ENCODE results near the gene C20orf173.
"Not testable (repeated sequence)": the region's sequence is repeated elsewhere in the genome, so short reads cannot be mapped to it uniquely, and the experiment has no call there.

C20orf173 gene

GRCh38 chr20:35544941-35545340, 15.5 kb upstream of the C20orf173 start:
- DNase-seq, result not testable (repeated sequence)

GRCh38 chr20:35544436-35544835, 15.0 kb upstream of the C20orf173 start:
- no peak for DNase-seq

DNA sequence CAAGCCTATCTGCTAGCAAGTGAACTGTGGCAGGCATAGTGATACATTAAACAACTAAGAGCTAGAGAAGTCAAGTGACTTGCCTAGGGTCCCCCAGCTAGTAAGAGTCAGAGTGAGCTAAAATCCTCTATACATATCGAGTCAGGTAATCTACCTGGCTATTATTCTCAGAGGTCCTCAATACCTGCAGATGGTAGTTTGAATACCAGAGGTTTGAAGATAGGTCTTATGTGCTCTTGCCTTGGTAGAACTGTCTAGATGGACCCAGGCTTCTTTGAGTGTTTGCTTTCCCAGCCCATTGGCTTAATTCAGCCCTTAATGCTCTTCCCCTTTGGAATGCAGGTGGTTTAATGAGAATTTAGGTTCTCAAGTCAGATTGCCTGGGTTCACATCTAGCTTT, 13.5 kb upstream of the C20orf173 start:
- DNase-seq, result no peak

DNA sequence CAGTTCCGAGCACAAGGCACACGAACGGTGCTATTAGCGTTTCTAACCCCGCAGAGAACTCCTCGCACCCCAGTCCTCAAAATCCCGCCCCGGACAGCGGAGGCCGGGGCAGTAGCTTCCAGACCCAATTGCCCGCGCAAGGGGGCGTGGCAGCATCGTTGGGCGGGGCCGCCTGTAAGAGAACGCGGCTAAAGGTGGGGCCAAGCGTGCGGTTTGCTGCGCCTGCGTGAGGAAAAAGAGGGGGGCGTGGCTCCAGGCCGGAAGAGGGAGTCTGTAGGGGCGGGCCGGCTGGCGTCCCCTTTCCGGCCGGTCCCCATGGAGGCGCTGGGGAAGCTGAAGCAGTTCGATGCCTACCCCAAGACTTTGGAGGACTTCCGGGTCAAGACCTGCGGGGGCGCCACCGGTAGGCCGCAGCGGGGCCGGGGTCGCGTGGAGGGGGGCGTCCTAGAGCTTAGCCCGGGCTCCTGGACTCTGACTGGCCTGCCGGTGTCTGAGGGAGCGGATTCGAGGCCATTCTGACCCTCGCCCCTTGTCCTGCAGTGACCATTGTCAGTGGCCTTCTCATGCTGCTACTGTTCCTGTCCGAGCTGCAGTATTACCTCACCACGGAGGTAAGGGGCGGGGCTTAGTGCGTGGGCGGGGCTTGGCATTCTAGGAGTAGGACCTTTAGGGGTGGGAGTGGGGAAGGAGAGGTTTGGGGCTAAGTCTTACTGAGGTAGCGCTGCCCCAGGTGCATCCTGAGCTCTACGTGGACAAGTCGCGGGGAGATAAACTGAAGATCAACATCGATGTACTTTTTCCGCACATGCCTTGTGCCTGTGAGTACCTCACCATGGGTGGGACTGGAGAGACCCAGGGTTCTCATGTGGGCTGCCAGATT, 12.6 kb upstream of the C20orf173 start, which contains the start of gene ERGIC3:
Gene ERGIC3 (plus strand): TSS at position 296 of the 880 bp plus-strand sequence. CDS start 20 bp downstream, at position 316.
- peak; percentile 95 for DNase-seq

DNA sequence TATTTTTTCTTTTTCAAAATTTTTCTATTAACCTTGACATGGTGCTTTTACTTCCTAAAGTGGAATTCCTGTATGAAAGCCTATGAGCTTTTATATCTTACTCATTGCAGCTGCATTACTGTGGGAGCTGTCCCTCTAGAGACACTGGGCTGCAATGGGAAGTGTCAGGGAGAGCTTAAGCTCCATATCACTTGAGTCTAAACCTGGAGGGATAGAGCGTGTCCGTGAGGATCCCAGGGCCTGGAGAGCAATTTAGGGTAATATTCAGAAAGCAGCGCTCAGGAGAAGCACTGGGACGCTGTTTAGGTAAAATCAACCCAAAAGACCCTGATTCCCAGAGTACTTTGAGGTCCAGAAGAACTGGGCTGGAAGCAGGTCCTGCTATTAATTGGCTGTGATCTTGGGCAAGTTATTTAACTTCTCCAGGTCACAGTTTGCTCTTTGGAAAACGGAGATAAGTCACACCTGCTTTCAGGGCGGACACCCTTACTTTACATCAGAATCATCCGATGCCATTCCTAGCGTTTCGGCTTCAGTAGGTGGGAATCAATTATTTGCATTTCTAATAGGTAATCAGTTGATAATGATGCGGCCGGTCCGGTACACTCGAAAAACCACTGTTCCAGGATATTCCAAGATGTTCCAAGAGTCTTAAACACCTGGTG, 11.8 kb upstream of the C20orf173 start:
- DNase-seq, result no peak

GRCh38 chr20:35539756-35540212, 10.3 kb upstream of the C20orf173 start:
- no peak for DNase-seq

DNA sequence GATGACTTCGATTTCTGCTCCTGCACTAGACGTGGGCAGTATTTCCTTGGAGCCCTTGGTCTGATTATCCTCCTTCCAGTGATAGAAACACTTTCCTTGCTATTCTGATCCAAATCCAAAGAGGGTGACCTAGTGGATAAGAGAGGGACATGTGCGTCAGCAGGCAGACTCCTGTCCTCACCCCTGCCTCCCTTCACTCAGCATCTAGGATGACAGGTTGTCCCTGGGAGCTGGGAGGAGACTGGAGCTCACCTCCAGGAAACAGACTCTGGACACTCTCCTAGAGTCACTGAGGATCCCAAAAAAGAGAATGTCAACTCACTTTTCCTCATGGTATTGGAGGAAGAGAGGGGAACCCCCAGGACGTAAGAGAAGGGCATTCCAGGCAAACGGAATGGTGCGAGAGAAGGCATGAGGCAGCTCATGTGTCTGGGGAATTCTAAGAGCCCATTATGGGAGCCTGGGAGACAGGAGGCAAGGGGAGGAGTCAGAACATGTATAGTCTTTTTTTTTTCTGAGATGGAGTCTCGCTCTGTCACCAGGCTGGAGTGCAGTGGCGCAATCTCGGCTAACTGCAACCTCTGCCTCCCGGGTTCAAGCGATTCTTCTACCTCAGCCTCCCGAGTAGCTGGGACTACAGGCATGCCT, 2.2 kb downstream of the C20orf173 start:
- DNase-seq, result no peak

GRCh38 chr20:35525639-35526038, 3.8 kb downstream of the C20orf173 start:
- no peak for DNase-seq

GRCh38 chr20:35523298-35523888, 6.1 kb downstream of the C20orf173 start:
- DNase-seq, result no peak

DNA sequence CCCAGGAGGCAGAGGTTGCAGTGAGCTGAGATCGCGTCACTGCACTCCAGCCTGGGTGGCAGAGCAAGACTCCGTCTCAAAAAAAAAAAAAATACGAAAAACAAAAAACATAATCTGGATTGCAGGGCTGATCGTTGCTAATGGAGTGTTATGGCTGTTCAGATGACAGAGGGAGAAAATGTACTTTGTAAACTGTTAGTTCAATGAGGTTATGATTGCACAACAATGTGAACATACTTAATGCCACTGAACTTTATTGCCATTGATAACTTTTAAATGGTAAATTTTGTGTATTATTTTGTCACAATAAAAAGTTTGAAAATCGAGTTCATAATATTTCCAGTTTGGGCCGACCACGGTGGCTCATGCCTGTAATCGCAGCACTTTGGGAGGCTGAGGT, 10.5 kb downstream of the C20orf173 start:
- DNase-seq, result no peak

- not testable (repeated sequence) for DNase-seq
These were observed 11.7 kb downstream of the C20orf173 start for GRCh38 chr20:35517767-35518166.

GRCh38 chr20:35517125-35517524, 12.3 kb downstream of the C20orf173 start:
- DNase-seq, result no peak

GRCh38 chr20:35515949-35516645, 13.4 kb downstream of the C20orf173 start:
- DNase-seq, result no peak

GRCh38 chr20:35515341-35515740, 14.1 kb downstream of the C20orf173 start:
- no peak for DNase-seq

DNA sequence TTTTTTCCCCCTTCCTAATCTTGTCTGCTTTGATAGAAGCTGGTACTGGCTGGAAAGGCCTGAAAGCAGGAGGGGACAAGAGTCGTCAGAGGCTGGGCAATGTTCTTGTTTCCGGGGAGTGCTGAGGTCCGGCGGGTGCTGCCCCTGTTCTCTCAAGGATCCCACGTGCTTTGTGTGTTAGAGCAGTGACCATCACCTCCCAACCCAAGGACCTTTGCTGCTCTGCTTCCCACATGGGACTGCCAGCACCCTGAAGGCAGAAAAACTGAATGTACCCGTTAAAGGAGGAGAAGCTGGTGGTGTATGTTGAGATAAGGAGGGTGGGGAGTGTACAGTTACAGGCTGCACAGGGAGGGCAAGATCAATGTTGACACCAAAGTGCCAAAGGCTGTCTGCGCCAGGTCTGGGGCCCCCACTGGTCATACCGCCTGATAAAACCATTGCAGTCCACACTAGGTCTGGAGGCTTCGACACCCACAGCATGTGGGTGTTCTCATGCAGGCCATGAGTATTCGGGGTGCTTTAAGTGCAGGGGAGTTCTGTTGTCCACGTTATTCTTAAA, 15.0 kb downstream of the C20orf173 start:
- no peak for DNase-seq

- DNase-seq, result no peak
These were observed 17.5 kb downstream of the C20orf173 start for GRCh38 chr20:35511814-35512420.

GRCh38 chr20:35510951-35511735, 18.3 kb downstream of the C20orf173 start:
- DNase-seq, result no peak

DNA sequence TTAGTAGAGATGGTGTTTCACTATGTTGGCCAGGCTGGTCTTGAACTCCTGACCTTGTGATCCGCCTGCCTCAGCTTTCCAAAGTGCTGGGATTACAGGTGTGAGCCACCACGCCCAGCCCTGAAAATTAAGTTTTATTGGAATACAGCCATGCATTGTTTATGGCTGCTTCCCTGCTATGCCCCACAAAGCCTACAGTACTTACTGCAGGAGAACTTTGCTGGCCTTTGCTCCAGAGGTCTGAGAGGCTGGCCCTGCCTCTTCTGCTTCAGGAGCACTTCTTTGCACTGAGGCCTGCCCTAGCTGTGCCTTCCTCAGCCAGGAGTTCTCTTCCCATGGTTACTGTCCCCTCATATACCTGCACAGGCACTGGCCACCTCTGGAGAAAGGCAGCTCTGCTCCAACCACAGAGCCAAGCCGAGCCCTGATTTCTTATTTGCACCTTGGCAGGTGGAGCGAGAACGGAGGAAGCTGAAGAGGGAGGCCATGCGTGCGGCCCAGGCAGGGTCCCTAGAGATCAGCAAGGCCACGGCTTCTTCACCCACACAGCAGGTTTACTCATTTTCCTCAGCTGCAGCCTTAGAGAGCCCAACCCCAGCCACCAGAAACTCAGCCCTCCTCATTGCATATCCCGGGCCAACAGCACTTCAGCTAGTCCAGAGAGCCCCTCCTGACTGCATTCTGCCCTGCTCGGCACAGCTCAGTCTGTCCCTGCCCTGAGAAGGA, 20.8 kb downstream of the C20orf173 start:
- DNase-seq, result no peak

DNA sequence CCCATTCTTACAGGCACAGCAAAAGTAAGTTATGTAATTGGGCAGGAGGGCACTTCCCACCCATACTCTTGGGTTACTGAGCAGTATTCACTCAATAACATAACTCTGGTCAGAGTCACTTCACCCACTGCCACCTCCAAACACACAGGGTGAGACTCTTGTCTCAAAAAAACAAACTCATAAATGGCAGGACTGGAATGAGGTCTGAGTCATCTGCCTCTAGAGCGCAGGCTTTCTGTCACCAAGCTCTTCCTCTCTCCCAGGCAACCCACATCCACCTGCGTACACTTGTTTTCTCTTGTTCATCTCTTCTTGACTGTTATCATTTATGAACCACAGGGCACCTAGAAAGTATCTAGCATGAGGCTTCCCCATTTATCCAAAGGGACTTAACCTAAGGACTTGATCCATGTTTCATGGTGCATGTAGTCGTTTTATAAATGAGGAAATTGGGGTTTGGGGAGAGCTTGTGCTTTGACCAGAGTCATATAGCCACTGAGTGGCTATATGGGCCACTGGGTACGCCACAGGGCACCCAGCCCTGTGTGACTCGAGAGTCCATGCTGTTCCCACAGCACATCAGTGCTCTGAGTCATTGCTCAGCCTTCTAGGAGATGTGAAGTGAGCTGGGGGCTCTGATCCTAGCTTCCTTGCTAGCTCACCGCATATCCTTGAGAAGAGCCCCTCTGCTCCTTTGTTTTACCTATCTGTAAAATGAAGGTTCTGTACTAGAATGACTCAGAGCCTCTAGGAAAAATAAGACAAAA, 22.4 kb downstream of the C20orf173 start:
- DNase-seq, result no peak

Data from CD4-positive, alpha-beta T cell treated with Interleukin-4 for 4 hours (primary cell).